Neuron (in vitro differentiated cells): ENCODE results near the gene KARS1.

Source experiments
- H2AFZ ChIP-seq: one replicate; pipeline ENCODE4 v1.6.1; 2013; ENCODE audit warnings: low read depth, mild to moderate bottlenecking, inconsistent platforms, low read length, moderate library complexity
- H3K27me3 ChIP-seq: one replicate; pipeline ENCODE4 v1.6.1; 2013; ENCODE audit warnings: low read length; ENCODE audit not compliant: insufficient read depth
- H3K36me3 ChIP-seq: one replicate; pipeline ENCODE4 v1.6.1; 2013; ENCODE audit warnings: low read length; ENCODE audit not compliant: insufficient read depth
- H3K4me1 ChIP-seq: one replicate; pipeline ENCODE4 v1.6.1; 2013; ENCODE audit warnings: low read length; ENCODE audit not compliant: insufficient read depth
- H3K4me3 ChIP-seq: 2 replicates; pipeline ENCODE4 v1.5.1; 2013; ENCODE audit warnings: mild to moderate bottlenecking, low read length, moderate library complexity
- H3K9me3 ChIP-seq: one replicate; pipeline ENCODE4 v1.6.1; 2013; ENCODE audit warnings: low read length

Gene KARS1

GRCh38 chr16:75644240-75645012 lies 3.0 kb downstream of the KARS1 start:
- Histone ChIP-seq H3K27me3 (no peaks in the 10 kb centered on the region), H3K36me3 (peaks cover 51% of the 10 kb centered on the region), H2AFZ (no peak overlapping the region), H3K9me3 (no peaks in the 10 kb centered on the region), H3K4me1 (peaks cover 13% of the 10 kb centered on the region), H3K4me3 (no peak overlapping the region)

- no peak overlapping the region for H3K4me3 ChIP-seq
- peaks cover 74% of the 10 kb centered on the region for H3K36me3 ChIP-seq
- H2AFZ ChIP-seq: no peak overlapping the region
- no peaks in the 10 kb centered on the region for H3K9me3 ChIP-seq
- no peaks in the 10 kb centered on the region for H3K27me3 ChIP-seq
- peaks cover 3% of the 10 kb centered on the region for H3K4me1 ChIP-seq
These were observed 6.9 kb downstream of the KARS1 start for GRCh38 chr16:75640598-75640997.

GRCh38 chr16:75635036-75635435 lies 12.4 kb downstream of the KARS1 start:
- Histone ChIP-seq H3K4me1 (no peaks in the 10 kb centered on the region), H3K9me3 (no peaks in the 10 kb centered on the region), H3K27me3 (no peaks in the 10 kb centered on the region), H3K4me3 (no peak overlapping the region), H3K36me3 (peaks cover 83% of the 10 kb centered on the region), H2AFZ (no peak overlapping the region)

GRCh38 chr16:75632857-75633256 lies 14.6 kb downstream of the KARS1 start:
- Histone ChIP-seq H2AFZ (no peak overlapping the region), H3K27me3 (no peaks in the 10 kb centered on the region), H3K36me3 (peaks cover 91% of the 10 kb centered on the region), H3K9me3 (no peaks in the 10 kb centered on the region), H3K4me3 (no peak overlapping the region), H3K4me1 (no peaks in the 10 kb centered on the region)

- Histone ChIP-seq H3K9me3 (no peaks in the 10 kb centered on the region), H2AFZ (no peak overlapping the region), H3K36me3 (peaks cover 91% of the 10 kb centered on the region), H3K27me3 (no peaks in the 10 kb centered on the region), H3K4me1 (no peaks in the 10 kb centered on the region), H3K4me3 (no peak overlapping the region)
These were observed 17.4 kb downstream of the KARS1 start for GRCh38 chr16:75630052-75630451.

- H3K9me3 ChIP-seq: no peaks in the 10 kb centered on the region
- H2AFZ ChIP-seq: no peak overlapping the region
- peaks cover 85% of the 10 kb centered on the region for H3K36me3 ChIP-seq
- no peak overlapping the region for H3K4me3 ChIP-seq
- no peaks in the 10 kb centered on the region for H3K4me1 ChIP-seq
- no peaks in the 10 kb centered on the region for H3K27me3 ChIP-seq
These were observed 18.3 kb downstream of the KARS1 start for GRCh38 chr16:75629132-75629531.

- Histone ChIP-seq H3K9me3 (no peaks in the 10 kb centered on the region), H3K4me3 (no peak overlapping the region), H2AFZ (no peak overlapping the region), H3K4me1 (no peaks in the 10 kb centered on the region), H3K36me3 (peaks cover 78% of the 10 kb centered on the region), H3K27me3 (no peaks in the 10 kb centered on the region)
These were observed 19.1 kb downstream of the KARS1 start for GRCh38 chr16:75628351-75628750.

- Histone ChIP-seq H3K4me3 (no peak overlapping the region), H3K4me1 (no peaks in the 10 kb centered on the region), H3K36me3 (peaks cover 74% of the 10 kb centered on the region), H3K9me3 (no peaks in the 10 kb centered on the region), H3K27me3 (no peaks in the 10 kb centered on the region), H2AFZ (no peak overlapping the region)
These were observed 19.6 kb downstream of the KARS1 start for GRCh38 chr16:75627851-75628250.

GRCh38 chr16:75626806-75627205 lies 20.7 kb downstream of the KARS1 start:
- peaks cover 7% of the 10 kb centered on the region for H3K4me1 ChIP-seq
- H3K27me3 ChIP-seq: no peaks in the 10 kb centered on the region
- peaks cover 65% of the 10 kb centered on the region for H3K36me3 ChIP-seq
- no peak overlapping the region for H2AFZ ChIP-seq
- H3K4me3 ChIP-seq: no peak overlapping the region
- H3K9me3 ChIP-seq: no peaks in the 10 kb centered on the region

- no peaks in the 10 kb centered on the region for H3K9me3 ChIP-seq
- H3K4me3 ChIP-seq: no peak overlapping the region
- H2AFZ ChIP-seq: no peak overlapping the region
- H3K4me1 ChIP-seq: peaks cover 7% of the 10 kb centered on the region
- H3K36me3 ChIP-seq: peaks cover 56% of the 10 kb centered on the region
- no peaks in the 10 kb centered on the region for H3K27me3 ChIP-seq
These were observed 22.5 kb downstream of the KARS1 start for GRCh38 chr16:75624921-75625334.

- H3K27me3 ChIP-seq: no peaks in the 10 kb centered on the region
- no peaks in the 10 kb centered on the region for H3K9me3 ChIP-seq
- H3K4me3 ChIP-seq: peak within 1 kb of the TSS; percentile 87
- peaks cover 52% of the 10 kb centered on the region for H3K36me3 ChIP-seq
- peak within 1 kb of the TSS; percentile 49 for H2AFZ ChIP-seq
- H3K4me1 ChIP-seq: peaks cover 7% of the 10 kb centered on the region
These were observed 24.5 kb downstream of the KARS1 start, which contains the start of gene ADAT1 for GRCh38 chr16:75622761-75623605. ADAT1 (minus strand) TSS chr16:75623281; CDS start chr16:75620799, 2,482 bp downstream.

GRCh38 chr16:75621170-75621477 lies 26.3 kb downstream of the KARS1 start:
- no peak overlapping the region for H2AFZ ChIP-seq
- peaks cover 50% of the 10 kb centered on the region for H3K36me3 ChIP-seq
- H3K27me3 ChIP-seq: no peaks in the 10 kb centered on the region
- no peaks in the 10 kb centered on the region for H3K9me3 ChIP-seq
- H3K4me1 ChIP-seq: peaks cover 7% of the 10 kb centered on the region
- H3K4me3 ChIP-seq: no peak overlapping the region

GRCh38 chr16:75620326-75621169 lies 26.9 kb downstream of the KARS1 start:
- H3K9me3 ChIP-seq: no peaks in the 10 kb centered on the region
- H2AFZ ChIP-seq: no peak overlapping the region
- H3K4me1 ChIP-seq: peaks cover 7% of the 10 kb centered on the region
- H3K27me3 ChIP-seq: no peaks in the 10 kb centered on the region
- no peak overlapping the region for H3K4me3 ChIP-seq
- H3K36me3 ChIP-seq: peaks cover 49% of the 10 kb centered on the region
